Measurements from ENCODE around the gene MPDU1.

MPDU1 gene

GRCh38 chr17:7627250-7628121 is 43.8 kb downstream of the MPDU1 start, which contains the start of gene SAT2:
SAT2 (minus strand) TSS chr17:7627821; CDS start chr17:7627635, 186 bp downstream.
- no peak for TF ChIP-seq GATA1 (IDR thresholded peaks at IDR 0.05; ENCODE audit: low read depth, low read length)
- TF ChIP-seq POLR2A (IDR thresholded peaks at IDR 0.05; ENCODE audit: low read length), result peak; percentile 28
- peak; percentile 89 to 91 for DNase-seq

DNA sequence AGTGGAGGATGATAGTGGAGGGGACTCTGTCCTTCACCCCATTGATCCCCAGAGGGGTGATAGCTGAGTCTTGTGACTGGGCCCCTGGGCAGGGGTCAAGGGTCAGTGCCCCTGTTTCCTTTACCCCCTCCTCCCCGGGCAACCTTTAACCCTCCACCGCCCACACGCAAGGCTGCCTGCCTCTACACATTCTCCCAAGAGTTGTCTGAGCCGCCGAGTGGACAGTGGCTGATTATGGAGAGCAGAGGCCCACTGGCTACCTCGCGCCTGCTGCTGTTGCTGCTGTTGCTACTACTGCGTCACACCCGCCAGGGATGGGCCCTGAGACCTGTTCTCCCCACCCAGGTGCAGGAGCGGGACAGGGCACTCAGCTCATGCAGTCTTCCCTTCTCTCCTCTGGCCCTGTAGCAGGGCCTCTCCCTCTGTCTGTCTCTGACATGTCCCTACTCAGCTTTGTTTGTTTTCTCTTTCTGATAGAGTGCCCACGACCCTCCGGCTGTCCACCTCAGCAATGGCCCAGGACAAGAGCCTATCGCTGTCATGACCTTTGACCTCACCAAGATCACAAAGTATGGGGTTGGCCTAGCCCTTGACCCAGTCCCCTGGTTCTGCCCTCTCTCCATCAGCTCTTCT is 46.4 kb downstream of the MPDU1 start, which contains the start of gene SHBG:
SHBG (plus strand) TSS at position 197 of the 633 bp plus-strand sequence; CDS start at position 235, 38 bp downstream.
- TF ChIP-seq POLR2A (IDR thresholded peaks at IDR 0.05; ENCODE audit: low read length) (no peak), GATA1 (IDR thresholded peaks at IDR 0.05; ENCODE audit: low read depth, low read length) (no peak)
- no peak for DNase-seq

- no peak for DNase-seq
- TF ChIP-seq GATA1 (IDR thresholded peaks at IDR 0.05; ENCODE audit: low read depth, low read length) (no peak), POLR2A (IDR thresholded peaks at IDR 0.05; ENCODE audit: low read length) (no peak)
Observed at GRCh38 chr17:7631398-7632380, 48.0 kb downstream of the MPDU1 start.

DNA sequence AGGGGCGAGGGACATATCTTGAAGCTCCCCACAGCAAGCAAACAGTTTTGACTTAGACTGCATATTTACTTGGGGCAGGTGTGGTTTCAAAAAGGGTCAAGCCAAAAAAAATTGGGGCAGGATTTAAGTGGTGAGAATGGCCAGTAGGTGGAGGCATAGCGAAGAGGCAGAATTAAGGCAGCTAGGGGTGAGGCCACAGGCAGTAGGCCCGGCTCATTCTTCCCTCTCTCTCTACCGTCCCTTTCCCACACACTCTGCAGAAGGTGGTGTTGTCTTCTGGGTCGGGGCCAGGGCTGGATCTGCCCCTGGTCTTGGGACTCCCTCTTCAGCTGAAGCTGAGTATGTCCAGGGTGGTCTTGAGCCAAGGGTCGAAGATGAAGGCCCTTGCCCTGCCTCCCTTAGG is 48.8 kb downstream of the MPDU1 start:
- DNase-seq, result peak; percentile 80 to 86

DNA sequence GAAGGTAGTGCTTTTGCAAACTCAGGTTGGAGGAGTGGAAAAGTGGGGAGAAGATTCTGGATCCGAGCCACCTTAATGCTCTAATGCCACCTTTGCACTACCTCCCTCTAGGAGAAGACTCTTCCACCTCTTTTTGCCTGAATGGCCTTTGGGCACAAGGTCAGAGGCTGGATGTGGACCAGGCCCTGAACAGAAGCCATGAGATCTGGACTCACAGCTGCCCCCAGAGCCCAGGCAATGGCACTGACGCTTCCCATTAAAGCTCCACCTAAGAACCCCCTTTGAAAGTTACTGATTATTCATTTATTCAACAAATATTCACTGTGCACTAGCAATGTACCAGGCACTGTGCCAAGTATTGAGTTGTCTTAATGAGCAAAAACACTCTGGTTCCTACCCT is 49.4 kb downstream of the MPDU1 start:
- no peak for DNase-seq
- no peak for TF ChIP-seq POLR2A (IDR thresholded peaks at IDR 0.05; ENCODE audit: low read length)
- TF ChIP-seq GATA1 (IDR thresholded peaks at IDR 0.05; ENCODE audit: low read depth, low read length), result no peak

More for the DNA sequence above, 48.8 kb downstream of the MPDU1 start:
- TF ChIP-seq GATA1 (IDR thresholded peaks at IDR 0.05; ENCODE audit: low read depth, low read length) (no peak), POLR2A (IDR thresholded peaks at IDR 0.05; ENCODE audit: low read length) (no peak)

GRCh38 chr17:7634384-7634783 is 50.7 kb downstream of the MPDU1 start:
- no peak for TF ChIP-seq POLR2A (IDR thresholded peaks at IDR 0.05; ENCODE audit: low read length)
- DNase-seq, result peak; percentile 47 to 63

DNA sequence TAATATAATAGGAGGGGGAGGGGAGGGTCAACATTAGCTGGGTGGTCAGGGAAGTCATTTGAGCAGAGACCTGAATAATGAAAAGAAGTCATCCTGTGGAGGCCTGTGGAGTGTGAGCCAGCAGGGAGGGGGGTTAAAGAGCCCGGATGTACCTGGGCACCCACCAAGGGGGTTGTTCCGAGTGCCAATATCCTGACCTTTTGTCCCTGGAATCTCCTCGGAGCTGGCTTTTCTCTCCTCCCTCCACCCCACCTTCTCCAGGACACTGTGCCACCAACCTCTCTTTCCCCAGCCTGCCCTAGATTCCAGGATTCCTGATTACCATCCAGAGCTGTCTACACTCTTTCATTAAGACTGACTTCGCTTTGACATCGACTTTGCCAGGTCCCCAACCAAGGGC is 52.5 kb downstream of the MPDU1 start:
- DNase-seq, result no peak
- TF ChIP-seq POLR2A (IDR thresholded peaks at IDR 0.05; ENCODE audit: low read length), result no peak

All from erythroblast (primary cell).